ENCODE data around the gene B3GAT3. TPM values are rescaled to one million over a fixed set of nuclear protein-coding genes. Genes with fewer than 3 reads are reported as not detected.

Gene B3GAT3
- total RNA-seq, 2 donors from 2014 or later, result 27.5 to 30.3 TPM

- Histone ChIP-seq H3K4me1 (ENCODE audit: control insufficient read depth in 1 of 2, low read depth in 2 of 2) (peaks cover 11 to 34% of the 10 kb centered on the region in 2 donors), H3K36me3 (peaks cover 27% of the 10 kb centered on the region), H3K27me3 (replicated peaks; ENCODE audit: insufficient read depth) (no peaks in the 10 kb centered on the region), H3K4me3 (peak overlapping the region; percentile 80), H3K27ac (peak overlapping the region; percentile 87 to 95), H3K9me3 (no peaks in the 10 kb centered on the region)
- no peak for TF ChIP-seq CTCF (IDR thresholded peaks at IDR 0.05)
- peak; percentile 40 for DNase-seq (ENCODE audit: low spot score)
- no peak for ATAC-seq (ENCODE audit: insufficient number of reproducible peaks, low FRiP score, low read depth)
These were observed 8.5 kb downstream of the B3GAT3 start for GRCh38 chr11:62613291-62613778.

GRCh38 chr11:62612366-62613290, 9.2 kb downstream of the B3GAT3 start, which contains the start of the genes EML3 and ROM1:
Gene EML3, minus strand, starts transcription at chr11:62612775. Its CDS starts 318 bp downstream, at chr11:62612457.
Gene ROM1, plus strand, starts transcription at chr11:62613257. Its CDS starts 25 bp downstream, at chr11:62613282.
- H3K9me3 ChIP-seq, result no peaks in the 10 kb centered on the region
- peak within 1 kb of the TSS; percentile 87 to 95 for H3K27ac ChIP-seq
- TF ChIP-seq CTCF (IDR thresholded peaks at IDR 0.05), result peak; percentile 82
- peaks cover 11 to 34% of the 10 kb centered on the region in 2 donors for H3K4me1 ChIP-seq (ENCODE audit: control insufficient read depth in 1 of 2, low read depth in 2 of 2)
- no peaks in the 10 kb centered on the region for H3K27me3 ChIP-seq (replicated peaks; ENCODE audit: insufficient read depth)
- H3K36me3 ChIP-seq, result peaks cover 31% of the 10 kb centered on the region
- peak; percentile 77 for ATAC-seq (ENCODE audit: insufficient number of reproducible peaks, low FRiP score, low read depth)
- DNase-seq (ENCODE audit: low spot score), result peak; percentile 85
- H3K4me3 ChIP-seq, result peak within 1 kb of the TSS; percentile 80

- DNase-seq (ENCODE audit: low spot score), result no peak
- H3K9me3 ChIP-seq, result no peaks in the 10 kb centered on the region
- no peaks in the 10 kb centered on the region for H3K27me3 ChIP-seq (replicated peaks; ENCODE audit: insufficient read depth)
- no peak for ATAC-seq (ENCODE audit: insufficient number of reproducible peaks, low FRiP score, low read depth)
- peak overlapping the region; percentile 87 to 95 for H3K27ac ChIP-seq
- peak overlapping the region; percentile 80 for H3K4me3 ChIP-seq
- TF ChIP-seq CTCF (IDR thresholded peaks at IDR 0.05), result no peak
- H3K4me1 ChIP-seq (ENCODE audit: control insufficient read depth in 1 of 2, low read depth in 2 of 2), result peaks cover 11 to 34% of the 10 kb centered on the region in 2 donors
- peaks cover 26% of the 10 kb centered on the region for H3K36me3 ChIP-seq
These were observed 10.0 kb downstream of the B3GAT3 start for GRCh38 chr11:62611705-62612365.

GRCh38 chr11:62610814-62611704, 10.7 kb downstream of the B3GAT3 start:
- Histone ChIP-seq H3K4me3 (peak overlapping the region; percentile 80), H3K36me3 (peaks cover 25% of the 10 kb centered on the region), H3K4me1 (ENCODE audit: control insufficient read depth in 1 of 2, low read depth in 2 of 2) (peaks cover 11 to 34% of the 10 kb centered on the region in 2 donors), H3K27me3 (replicated peaks; ENCODE audit: insufficient read depth) (no peaks in the 10 kb centered on the region), H3K9me3 (no peaks in the 10 kb centered on the region), H3K27ac (peak overlapping the region; percentile 87 to 95)
- TF ChIP-seq CTCF (IDR thresholded peaks at IDR 0.05), result no peak
- ATAC-seq (ENCODE audit: insufficient number of reproducible peaks, low FRiP score, low read depth), result no peak
- no peak for DNase-seq (ENCODE audit: low spot score)

Measured in thoracic aorta (tissue), 2 donors.